Neural cell (in vitro differentiated cells): ENCODE measurements around the gene RUFY4. TPM values are rescaled to one million over a fixed set of nuclear protein-coding genes. Genes with fewer than 3 reads are reported as not detected.
"Not testable (repeated sequence)": the region's sequence is repeated elsewhere in the genome, so short reads cannot be mapped to it uniquely, and the experiment has no call there.

Experiments used
- H2AFZ ChIP-seq: fragments of 200-600, 300-800 bp; sonication (generic), shearing (Covaris generic); 2 replicates; pipeline ENCODE4 v1.6.0; 2014; ENCODE audit warnings: low read depth, mild to moderate bottlenecking, antibody characterized with exemption, low read length, moderate library complexity
- H3F3A ChIP-seq: fragments of 200-600 bp; shearing (Covaris generic); 2 replicates; pipeline ENCODE4 v1.6.1; 2016; ENCODE audit warnings: mild to moderate bottlenecking, moderate library complexity, mixed read lengths, antibody characterized with exemption, low read length; ENCODE audit not compliant: insufficient read depth, poor library complexity, severe bottlenecking
- H3K27ac ChIP-seq: fragments of 200-600, 300-800 bp; sonication (generic), shearing (Covaris generic); 2 replicates; pipeline ENCODE4 v1.5.1; 2014; ENCODE audit warnings: mild to moderate bottlenecking, low read length, moderate library complexity
- H3K27me3 ChIP-seq: fragments of 300-800, 200-600 bp; sonication (generic), shearing (Covaris generic); 2 replicates; pipeline ENCODE4 v1.6.0; 2014; ENCODE audit warnings: mild to moderate bottlenecking, low read depth, low read length, moderate library complexity; ENCODE audit not compliant: insufficient read depth
- H3K36me3 ChIP-seq: fragments of 300-800, 200-600 bp; sonication (generic), shearing (Covaris generic); 2 replicates; pipeline ENCODE4 v1.5.1; 2014; ENCODE audit warnings: mild to moderate bottlenecking, antibody characterized with exemption, low read length, moderate library complexity; ENCODE audit not compliant: insufficient read depth
- H3K4me2 ChIP-seq: fragments of 300-800, 200-600 bp; sonication (generic), shearing (Covaris generic); 2 replicates; pipeline ENCODE4 v1.6.0; 2014; ENCODE audit warnings: mild to moderate bottlenecking, low read length
- H3K4me3 ChIP-seq: fragments of 300-800, 200-600 bp; sonication (generic), shearing (Covaris generic); 2 replicates; pipeline ENCODE4 v1.5.1; 2014; ENCODE audit warnings: mild to moderate bottlenecking, low read length, moderate library complexity
- H3K79me2 ChIP-seq: fragments of 200-600 bp; shearing (Covaris generic); replicated peaks from 2 replicates; pipeline ENCODE4 v1.6.0; 2014; ENCODE audit warnings: mild to moderate bottlenecking, low read length, moderate library complexity; ENCODE audit not compliant: insufficient read depth
- H3K9ac ChIP-seq: fragments of 300-800, 200-600 bp; sonication (generic), shearing (Covaris generic); 2 replicates; pipeline ENCODE4 v1.6.1; 2016; ENCODE audit warnings: mild to moderate bottlenecking, low read length, mixed read lengths
- H3K9me2 ChIP-seq: fragments of 200-600 bp; shearing (Covaris generic); 2 replicates; pipeline ENCODE4 v1.6.1; 2016; ENCODE audit warnings: mild to moderate bottlenecking, low read length, mixed read lengths; ENCODE audit not compliant: insufficient read depth
- H3K9me3 ChIP-seq: fragments of 200-600, 300-800 bp; sonication (generic), shearing (Covaris generic); 2 replicates; pipeline ENCODE4 v1.6.1; 2016; ENCODE audit warnings: mild to moderate bottlenecking, mixed run types, low read length, moderate library complexity, mixed read lengths
- H4K20me1 ChIP-seq: fragments of 200-600 bp; shearing (Covaris generic); 2 replicates; pipeline ENCODE4 v1.6.1; 2016; ENCODE audit warnings: mild to moderate bottlenecking, mixed run types; ENCODE audit not compliant: insufficient read depth
- EP300 ChIP-seq: fragments of 450-650 bp; conservative IDR thresholded peaks from 2 replicates; pipeline ENCODE4 v1.6.1; 2014; ENCODE audit warnings: antibody characterized with exemption, mild to moderate bottlenecking, moderate library complexity; ENCODE audit not compliant: poor library complexity, severe bottlenecking
- EZH2 ChIP-seq: fragments of 200-600, 300-800 bp; shearing (Covaris generic), sonication (generic); IDR thresholded peaks from 2 replicates; pipeline ENCODE4 v1.6.1; 2014; ENCODE audit warnings: antibody characterized with exemption, low read length, borderline replicate concordance, mild to moderate bottlenecking; ENCODE audit not compliant: insufficient read depth, poor library complexity, severe bottlenecking
- MXI1 ChIP-seq: fragments of 450-650 bp; conservative IDR thresholded peaks from 2 replicates; pipeline ENCODE4 v1.6.1; 2014; ENCODE audit warnings: antibody characterized with exemption, mild to moderate bottlenecking; ENCODE audit not compliant: poor library complexity, severe bottlenecking
- POLR2AphosphoS5 ChIP-seq: IDR thresholded peaks from 2 replicates; pipeline ENCODE4 v1.6.1; 2012
- RAD21 ChIP-seq: fragments of 450-650 bp; conservative IDR thresholded peaks from 2 replicates; pipeline ENCODE4 v1.6.1; 2014; ENCODE audit warnings: antibody characterized with exemption, mild to moderate bottlenecking, moderate library complexity
- REST ChIP-seq: IDR thresholded peaks from 2 replicates; pipeline ENCODE4 v1.6.1; 2012; ENCODE audit warnings: borderline replicate concordance
- SMC3 ChIP-seq: fragments of 450-650 bp; conservative IDR thresholded peaks from 2 replicates; pipeline ENCODE4 v1.6.1; 2014; ENCODE audit warnings: antibody characterized with exemption, mild to moderate bottlenecking, moderate library complexity; ENCODE audit not compliant: poor library complexity
- TAF1 ChIP-seq: IDR thresholded peaks from 2 replicates; pipeline ENCODE4 v1.6.1; 2012; ENCODE audit warnings: low read depth
- polyA minus RNA-seq: library from RNA; depleted of rRNA, polyadenylated mRNA; stranded (reverse); fragments of >200 nt; gene quantifications from 2 replicates; pipeline ENCODE4 v1.2.3, GENCODE V29; 2014
- polyA plus RNA-seq: library from polyadenylated mRNA; depleted of rRNA; stranded (reverse); fragments of >200 nt; gene quantifications from 2 replicates; pipeline ENCODE4 v1.2.3, GENCODE V29; 2014
- TF ChIP-seq, protein P1 (sequence below): fragments of 450-650 bp; IDR thresholded peaks from 2 replicates; pipeline ENCODE4 v1.5.1; 2014; ENCODE audit warnings: antibody characterized with exemption, mild to moderate bottlenecking, moderate library complexity; ENCODE audit not compliant: poor library complexity, severe bottlenecking

Gene RUFY4, protein sequence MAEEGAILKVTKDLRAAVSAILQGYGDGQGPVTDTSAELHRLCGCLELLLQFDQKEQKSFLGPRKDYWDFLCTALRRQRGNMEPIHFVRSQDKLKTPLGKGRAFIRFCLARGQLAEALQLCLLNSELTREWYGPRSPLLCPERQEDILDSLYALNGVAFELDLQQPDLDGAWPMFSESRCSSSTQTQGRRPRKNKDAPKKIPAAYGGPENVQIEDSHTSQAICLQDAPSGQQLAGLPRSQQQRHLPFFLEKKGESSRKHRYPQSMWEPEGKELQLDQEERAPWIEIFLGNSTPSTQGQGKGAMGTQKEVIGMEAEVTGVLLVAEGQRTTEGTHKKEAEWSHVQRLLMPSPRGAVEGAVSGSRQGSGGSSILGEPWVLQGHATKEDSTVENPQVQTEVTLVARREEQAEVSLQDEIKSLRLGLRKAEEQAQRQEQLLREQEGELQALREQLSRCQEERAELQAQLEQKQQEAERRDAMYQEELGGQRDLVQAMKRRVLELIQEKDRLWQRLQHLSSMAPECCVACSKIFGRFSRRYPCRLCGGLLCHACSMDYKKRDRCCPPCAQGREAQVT
- not detected in 2 replicates for polyA plus RNA-seq
- not detected in 2 replicates for polyA minus RNA-seq

GRCh38 chr2:218068721-218069334, at the start of gene RUFY4:
TSS of gene RUFY4 (plus strand) at chr2:218069253. CDS start at chr2:218070606, 1,353 bp downstream.
- not testable (repeated sequence) for H3K9me2 ChIP-seq, H2AFZ ChIP-seq, H3K4me3 ChIP-seq, H3K27ac ChIP-seq, H4K20me1 ChIP-seq, H3K9me3 ChIP-seq, H3K27me3 ChIP-seq, H3K79me2 ChIP-seq, H3K36me3 ChIP-seq, H3K9ac ChIP-seq, H3F3A ChIP-seq, H3K4me2 ChIP-seq
- TF ChIP-seq, protein P1, sequence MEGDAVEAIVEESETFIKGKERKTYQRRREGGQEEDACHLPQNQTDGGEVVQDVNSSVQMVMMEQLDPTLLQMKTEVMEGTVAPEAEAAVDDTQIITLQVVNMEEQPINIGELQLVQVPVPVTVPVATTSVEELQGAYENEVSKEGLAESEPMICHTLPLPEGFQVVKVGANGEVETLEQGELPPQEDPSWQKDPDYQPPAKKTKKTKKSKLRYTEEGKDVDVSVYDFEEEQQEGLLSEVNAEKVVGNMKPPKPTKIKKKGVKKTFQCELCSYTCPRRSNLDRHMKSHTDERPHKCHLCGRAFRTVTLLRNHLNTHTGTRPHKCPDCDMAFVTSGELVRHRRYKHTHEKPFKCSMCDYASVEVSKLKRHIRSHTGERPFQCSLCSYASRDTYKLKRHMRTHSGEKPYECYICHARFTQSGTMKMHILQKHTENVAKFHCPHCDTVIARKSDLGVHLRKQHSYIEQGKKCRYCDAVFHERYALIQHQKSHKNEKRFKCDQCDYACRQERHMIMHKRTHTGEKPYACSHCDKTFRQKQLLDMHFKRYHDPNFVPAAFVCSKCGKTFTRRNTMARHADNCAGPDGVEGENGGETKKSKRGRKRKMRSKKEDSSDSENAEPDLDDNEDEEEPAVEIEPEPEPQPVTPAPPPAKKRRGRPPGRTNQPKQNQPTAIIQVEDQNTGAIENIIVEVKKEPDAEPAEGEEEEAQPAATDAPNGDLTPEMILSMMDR = peak; percentile 84
- TF ChIP-seq RAD21 (peak; percentile 69), SMC3 (peak; percentile 85)

DNA sequence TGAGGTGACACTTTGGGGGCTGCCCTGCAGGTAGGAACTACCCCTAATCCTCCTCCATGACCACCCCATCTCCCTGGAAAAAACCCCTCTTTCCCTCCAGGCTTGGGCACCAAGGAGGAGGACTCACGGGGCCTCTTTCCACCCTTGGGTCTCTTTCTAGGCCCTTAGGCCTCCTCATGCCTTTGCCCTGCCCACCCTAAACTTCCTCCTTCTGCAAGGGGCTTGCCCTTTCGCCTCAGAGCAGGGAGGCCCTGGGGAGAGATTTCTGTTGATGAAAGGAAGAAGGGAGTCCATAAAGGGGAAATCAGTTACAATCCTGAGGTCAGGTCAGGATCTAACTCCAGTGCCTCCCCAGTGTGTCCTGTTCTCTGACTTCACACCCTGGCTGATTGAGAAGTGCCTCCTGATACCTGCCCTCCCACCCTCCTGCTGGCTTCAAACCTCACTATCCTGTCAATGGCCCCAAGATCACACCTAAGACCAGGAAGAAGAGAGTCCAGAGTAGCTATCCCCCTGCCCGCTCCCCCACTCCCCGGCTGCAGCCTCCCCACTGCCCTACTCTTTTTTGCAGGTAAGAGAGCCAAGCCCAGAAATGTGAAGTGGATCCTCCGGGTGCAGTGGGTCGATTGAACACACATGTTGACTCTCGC, 49.5 kb upstream of the RUFY4 start:
- TF ChIP-seq SMC3 (no peak), EP300 (no peak), TAF1 (no peak), MXI1 (no peak), REST (no peak), RAD21 (no peak), EZH2 (no peak), POLR2AphosphoS5 (no peak)
- TF ChIP-seq, protein P1 = no peak
- no peak overlapping the region for H3K27ac ChIP-seq
- no peaks in the 10 kb centered on the region for H3K9me3 ChIP-seq
- H3K9me2 ChIP-seq = no peaks in the 10 kb centered on the region
- no peaks in the 10 kb centered on the region for H3F3A ChIP-seq
- H3K36me3 ChIP-seq = no peaks in the 10 kb centered on the region
- no peaks in the 10 kb centered on the region for H4K20me1 ChIP-seq
- no peaks in the 10 kb centered on the region for H3K27me3 ChIP-seq
- no peak overlapping the region for H3K4me3 ChIP-seq
- H3K79me2 ChIP-seq = no peaks in the 10 kb centered on the region
- no peak overlapping the region for H3K4me2 ChIP-seq
- H3K9ac ChIP-seq = no peak overlapping the region
- H2AFZ ChIP-seq = no peak overlapping the region
